ENCODE data around the gene FSD1L.
"Not testable (repeated sequence)": the region's sequence is repeated elsewhere in the genome, so short reads cannot be mapped to it uniquely, and the experiment has no call there.

The FSD1L gene

GRCh38 chr9:105579952-105580351 is 132.1 kb downstream of the FSD1L start:
- not testable (repeated sequence) for DNase-seq

- not testable (repeated sequence) for DNase-seq
Measured at GRCh38 chr9:105581550-105581949, 133.7 kb downstream of the FSD1L start.

- DNase-seq, result no peak
Measured at GRCh38 chr9:105593145-105593544, 145.3 kb downstream of the FSD1L start.
